Stimulated activated CD4-positive, alpha-beta T cell treated with anti-CD3 and anti-CD28 coated beads, Interleukin-15, amount 100 ng/mL, for 48 hours (primary cell): ENCODE measurements around the gene SULT1E1.
A peak's percentile ranks its signal among the peaks of the same experiment; 100 is the strongest.
"Not testable (repeated sequence)": the region's sequence is repeated elsewhere in the genome, so short reads cannot be mapped to it uniquely, and the experiment has no call there.

Source experiments
- DNase-seq, 2 donors: peaks; one replicate each; pipeline ENCODE4 v3.0.0-alpha.2; 2020; ENCODE audit warnings: low read depth in 2 of 2

SULT1E1 gene

DNA sequence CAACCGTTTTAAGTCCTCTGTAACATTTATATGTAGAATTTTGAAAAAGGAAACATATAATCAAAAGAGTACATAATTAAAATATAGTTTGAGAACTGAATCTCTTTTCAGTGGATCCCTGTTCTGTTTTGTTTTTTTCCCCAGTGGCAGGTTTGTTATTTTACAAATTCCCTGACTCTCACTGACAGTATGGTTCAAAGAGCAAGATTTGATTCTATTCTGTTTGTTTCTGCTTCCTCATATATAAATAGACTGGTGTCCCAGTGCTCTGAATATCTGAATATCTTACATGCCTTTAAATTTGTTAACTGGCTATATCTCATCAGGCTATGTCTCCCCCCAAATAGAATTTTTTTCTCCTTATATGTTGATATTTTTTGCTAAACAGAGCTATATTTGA is 16.6 kb downstream of the SULT1E1 start:
- no peak for DNase-seq

GRCh38 chr4:69838977-69839376 is 21.0 kb downstream of the SULT1E1 start:
- DNase-seq = no peak

DNA sequence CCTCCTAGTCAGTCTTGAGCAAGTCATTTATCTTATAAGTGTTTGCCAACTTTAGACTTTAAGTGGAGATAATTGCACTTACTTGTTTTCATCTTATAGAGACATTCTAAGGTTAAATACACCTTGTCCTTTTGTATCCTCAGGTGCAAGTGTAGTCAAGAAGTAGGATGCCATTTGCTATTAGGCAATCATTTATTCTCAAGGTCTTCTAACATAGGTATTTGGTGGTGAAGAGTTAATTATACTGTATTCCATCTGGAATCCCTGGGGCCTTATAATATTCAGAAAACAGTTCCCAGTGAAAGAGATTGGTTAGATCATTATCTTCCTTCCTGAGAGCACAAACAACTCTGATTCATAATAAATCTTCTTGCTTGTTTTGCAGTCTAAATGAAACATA is 23.7 kb downstream of the SULT1E1 start:
- DNase-seq = no peak

DNA sequence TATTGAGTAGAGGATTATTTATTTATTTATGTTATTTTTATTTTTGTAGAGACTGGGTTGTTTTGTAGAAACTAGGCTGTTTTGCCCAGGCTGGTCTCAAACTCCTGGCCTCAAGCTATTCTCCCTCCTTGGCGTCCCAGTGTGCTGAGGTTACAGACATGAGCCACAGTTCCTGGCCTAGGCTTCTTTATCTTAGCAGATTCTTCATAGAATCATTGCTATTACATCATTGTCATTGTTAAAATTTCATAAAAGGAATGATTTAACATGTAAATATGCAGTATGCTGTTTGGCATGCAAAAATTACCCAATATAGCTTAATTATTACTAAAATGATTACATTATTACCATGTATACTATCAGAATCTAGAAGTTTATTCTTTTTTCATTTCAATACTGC is 24.2 kb downstream of the SULT1E1 start:
- no peak for DNase-seq

DNA sequence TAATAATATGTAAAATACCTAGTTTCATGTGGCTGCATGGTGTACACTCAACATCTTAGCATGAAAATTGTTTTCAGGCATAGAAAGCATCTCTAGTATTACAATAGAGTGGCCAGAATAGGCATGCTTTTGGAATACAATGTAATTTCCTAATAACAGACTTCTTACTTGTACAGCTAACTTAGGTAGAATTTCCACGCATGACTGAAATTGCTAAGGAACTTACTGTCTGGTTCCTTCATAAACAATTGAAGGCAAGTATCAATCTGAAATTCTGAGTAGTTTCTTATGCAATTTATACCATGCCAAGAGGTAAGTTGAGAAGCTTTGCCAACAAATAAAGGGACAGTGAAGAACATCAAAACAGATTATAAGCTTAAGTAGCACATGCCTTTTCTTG is 26.7 kb downstream of the SULT1E1 start:
- no peak for DNase-seq

DNA sequence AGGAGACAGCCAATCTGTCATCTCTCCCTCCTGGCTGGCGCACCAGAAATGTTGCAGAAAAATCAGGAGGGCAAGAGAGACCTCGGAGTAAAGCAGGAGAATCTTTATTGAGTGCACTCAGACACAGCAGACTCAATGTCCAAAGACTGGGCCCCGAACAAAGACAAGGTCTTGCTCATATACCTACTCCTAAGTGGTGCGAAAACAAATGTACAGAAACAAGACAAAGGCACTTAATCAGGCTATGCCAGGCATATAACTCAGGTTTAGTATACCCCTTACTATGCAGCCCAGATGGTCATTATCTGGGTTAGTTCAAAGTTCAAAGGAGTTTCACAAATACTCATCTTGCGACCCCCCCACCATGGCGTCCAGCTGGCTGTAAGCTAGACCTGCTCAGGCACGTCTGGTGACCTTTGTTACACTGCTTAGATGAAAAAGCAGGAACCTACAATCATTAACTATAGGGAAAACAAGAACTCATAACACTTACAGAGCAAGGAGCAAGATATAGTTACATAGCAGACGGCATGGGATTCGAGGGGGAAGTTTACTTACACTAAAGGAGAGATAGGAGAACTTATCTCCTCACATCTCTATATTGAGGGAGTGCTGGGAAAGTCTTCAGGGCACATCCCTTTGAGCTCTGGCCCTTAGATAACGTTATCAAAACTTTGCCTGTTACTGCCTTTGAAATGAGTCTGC is 27.5 kb downstream of the SULT1E1 start:
- DNase-seq = no peak

DNA sequence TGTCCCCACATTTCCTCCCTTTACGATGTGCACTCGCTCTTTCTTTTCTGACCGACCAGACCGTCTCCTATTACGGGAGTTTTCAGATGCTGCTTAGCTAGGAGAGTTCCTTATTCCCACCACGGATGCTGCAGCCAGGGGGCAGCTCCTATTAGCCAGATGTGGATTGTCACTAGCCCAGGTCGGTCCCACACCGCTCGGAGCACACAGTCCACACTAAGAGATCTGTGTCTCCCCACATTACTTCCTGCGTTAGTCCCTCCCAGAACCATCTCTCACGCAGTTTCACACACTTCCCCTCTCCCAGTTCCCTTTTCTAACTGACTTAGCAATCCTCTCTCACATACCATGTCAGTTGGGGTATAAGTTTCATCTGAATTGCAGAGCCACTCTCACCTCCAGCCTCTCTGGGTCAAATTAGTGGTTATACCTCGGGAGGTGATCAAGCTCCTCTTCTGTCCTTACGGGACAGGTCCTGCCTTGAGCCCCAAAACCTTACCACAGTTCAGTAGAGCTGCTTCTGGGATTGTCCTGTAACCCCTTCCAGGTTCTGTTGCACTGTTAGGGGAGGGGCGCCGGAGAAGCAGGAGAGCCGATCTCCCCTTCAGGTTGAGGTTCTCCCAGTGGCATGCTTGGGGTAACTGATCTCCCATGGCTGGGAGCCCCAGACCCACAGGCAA is 28.2 kb downstream of the SULT1E1 start:
- DNase-seq = no peak

- no peak for DNase-seq
Observed at GRCh38 chr4:69831270-69831627, 28.7 kb downstream of the SULT1E1 start.

GRCh38 chr4:69830560-69831269 is 29.2 kb downstream of the SULT1E1 start:
- DNase-seq = no peak

- no peak for DNase-seq
Observed at GRCh38 chr4:69830192-69830559, 29.8 kb downstream of the SULT1E1 start.

GRCh38 chr4:69829678-69830077 is 30.3 kb downstream of the SULT1E1 start:
- DNase-seq = no peak

- DNase-seq = no peak
Observed at GRCh38 chr4:69828828-69829227, 31.1 kb downstream of the SULT1E1 start.

GRCh38 chr4:69825056-69825455 is 34.9 kb downstream of the SULT1E1 start:
- not testable (repeated sequence) for DNase-seq

GRCh38 chr4:69823481-69824186 is 36.3 kb downstream of the SULT1E1 start:
- DNase-seq = peak in 1 of 2 donors; percentile 35

- no peak for DNase-seq
Observed at GRCh38 chr4:69823048-69823447, 36.9 kb downstream of the SULT1E1 start.

DNA sequence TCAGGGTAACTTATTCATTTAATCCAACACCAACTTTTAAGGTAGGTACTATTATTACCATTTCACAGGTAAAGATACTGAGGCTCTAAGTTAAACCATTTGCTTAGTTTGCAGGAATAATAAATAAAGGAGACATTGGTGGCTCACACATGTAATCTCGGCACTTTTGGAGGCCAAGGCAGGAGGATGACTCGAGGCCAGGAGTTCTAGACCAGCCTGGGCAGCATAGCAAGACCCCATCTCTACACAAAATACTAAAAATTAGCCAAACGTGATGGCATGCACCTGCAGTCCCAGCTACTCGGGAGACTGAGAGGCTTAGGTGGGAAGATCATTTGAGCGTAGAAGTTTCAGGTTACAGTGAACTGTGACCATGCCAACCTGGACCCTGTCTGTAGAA is 37.7 kb downstream of the SULT1E1 start:
- no peak for DNase-seq

DNA sequence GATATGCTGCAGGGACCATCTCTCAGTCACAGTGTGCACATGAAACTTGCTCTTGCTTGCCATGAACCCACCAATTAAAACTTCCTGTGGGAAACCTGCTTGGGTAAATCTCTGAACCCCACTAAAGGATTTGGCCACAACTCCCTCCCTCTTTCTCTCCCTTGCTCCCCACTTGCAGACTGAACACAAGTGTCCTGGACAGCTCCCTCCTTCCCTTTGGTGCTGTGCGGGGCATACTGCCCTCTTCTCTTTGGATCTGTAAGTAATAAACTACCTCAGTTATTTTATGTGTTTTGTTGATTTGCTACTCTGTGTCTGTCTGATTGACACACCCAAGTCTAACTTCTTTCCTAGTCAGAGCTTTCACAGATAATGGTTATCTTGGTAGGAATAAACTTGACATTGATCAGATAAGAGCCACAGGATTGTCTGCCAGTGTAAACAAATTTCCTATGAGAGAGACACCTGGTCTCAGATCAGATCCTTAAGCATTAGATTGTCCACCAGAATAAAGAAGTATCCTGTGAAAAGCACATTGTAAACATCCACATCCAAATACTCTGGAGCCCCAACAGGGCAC is 41.8 kb downstream of the SULT1E1 start:
- no peak for DNase-seq

GRCh38 chr4:69816236-69816635 is 43.7 kb downstream of the SULT1E1 start:
- no peak for DNase-seq

DNA sequence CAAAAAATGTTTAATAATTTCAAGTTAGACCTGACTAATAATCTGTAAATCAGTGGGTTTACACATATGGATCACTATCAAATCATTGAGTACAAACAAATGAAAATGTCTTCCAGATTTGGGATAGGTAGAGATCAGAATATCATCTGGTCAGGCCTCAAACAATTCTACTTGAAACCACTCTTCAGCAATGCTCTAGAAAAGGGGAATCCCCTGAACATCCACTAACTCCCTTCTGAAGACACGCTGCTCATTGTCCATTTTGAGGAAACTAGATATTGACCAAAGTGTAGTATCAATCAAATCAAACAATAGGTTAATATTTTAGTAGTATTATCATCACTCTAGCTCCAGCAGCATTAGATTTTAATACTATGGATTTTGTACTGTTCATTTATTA is 46.3 kb downstream of the SULT1E1 start:
- DNase-seq = no peak

DNA sequence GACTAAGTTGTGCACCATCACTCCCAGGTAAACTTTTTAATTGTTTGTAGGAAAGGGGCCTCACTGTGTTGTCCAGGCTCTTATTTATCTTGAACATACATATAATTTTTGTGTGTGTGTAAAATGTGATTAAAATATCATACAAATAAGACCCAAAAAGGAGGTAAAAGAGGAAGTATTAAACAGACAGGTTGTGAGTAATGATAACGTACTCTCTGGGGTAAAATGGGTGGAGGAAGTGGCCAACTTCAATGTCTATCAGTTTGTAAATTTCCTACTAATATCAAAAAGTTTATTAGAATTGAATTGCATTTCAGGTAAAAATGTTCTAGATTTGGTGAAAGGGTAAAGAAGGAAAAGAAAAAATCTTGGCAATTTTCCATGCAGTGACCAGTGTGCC is 48.8 kb downstream of the SULT1E1 start:
- no peak for DNase-seq

GRCh38 chr4:69800599-69800998 is 59.3 kb downstream of the SULT1E1 start:
- DNase-seq = no peak

DNA sequence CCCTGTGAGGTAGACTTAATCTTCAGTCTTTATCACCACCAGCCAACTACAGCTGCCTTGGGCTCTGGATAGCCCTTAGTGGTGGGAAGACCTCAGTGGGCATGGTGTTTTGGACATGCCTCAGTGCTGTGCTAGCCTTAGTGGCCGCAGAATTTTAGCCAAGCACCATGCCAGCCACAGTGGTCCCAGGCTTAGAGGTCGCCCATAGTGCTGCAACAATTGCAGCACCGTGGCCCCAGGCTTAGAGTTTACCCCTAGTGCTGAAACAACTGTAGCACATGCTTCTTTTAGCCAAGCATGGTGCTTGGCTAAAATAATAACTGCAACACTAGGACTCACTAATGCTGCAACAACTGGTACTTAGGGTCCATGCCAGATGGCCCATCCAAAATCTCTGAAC is 60.6 kb downstream of the SULT1E1 start:
- DNase-seq = no peak
